IMR-90 (cell line): Measurements from ENCODE around the gene FAM47E. TPM values are rescaled to one million over a fixed set of nuclear protein-coding genes. Genes with fewer than 3 reads are reported as not detected.

Experiments used
- ATAC-seq: fragments of 200-7000 bp; cut with Tn5 transposase; 2 replicates; pipeline ENCODE4 v1.9.1; 2020; ENCODE audit warnings: low read depth, mild to moderate bottlenecking, moderate library complexity
- BruUV-seq: library from RNA; stranded (reverse); fragments of 400-500 nt; replicated peaks from 2 replicates; lab custom pipeline; 2021; lab: Mats Ljungman, UMichigan
- CTCF ChIA-PET: fragments of 300-600 bp; formaldehyde crosslinking; extraction: SDS; loops from one replicate; lab custom pipeline; 2021; ENCODE audit warnings: antibody characterized with exemption; lab: Yijun Ruan, JAX
- POLR2A ChIA-PET: fragments of 300-600 bp; sonication (Branson Sonifier 250); formaldehyde crosslinking; loops from one replicate; lab custom pipeline; 2022; ENCODE audit warnings: antibody characterized with exemption; ENCODE audit not compliant: unreplicated experiment; lab: Charles Lee
- DNase-seq: peaks from one replicate; pipeline ENCODE4 v3.0.0; 2013
- H2AFZ ChIP-seq: replicated peaks from 2 replicates; pipeline ENCODE3; 2013; ENCODE audit warnings: low read length, mild to moderate bottlenecking; ENCODE audit not compliant: poor library complexity
- H2AK5ac ChIP-seq: 2 replicates; pipeline ENCODE4 v1.6.1; 2013; ENCODE audit warnings: low read depth, low read length, inconsistent platforms
- H2AK9ac ChIP-seq: replicated peaks from 2 replicates; pipeline ENCODE3; 2013; ENCODE audit warnings: mild to moderate bottlenecking, low read depth, low read length, moderate library complexity; ENCODE audit not compliant: poor library complexity
- H2BK120ac ChIP-seq: 2 replicates; pipeline ENCODE4 v1.6.1; 2013; ENCODE audit warnings: low read depth, low read length, inconsistent platforms
- H2BK15ac ChIP-seq: 3 replicates; pipeline ENCODE4 v1.6.1; 2013; ENCODE audit warnings: low read depth, low read length, inconsistent platforms
- H2BK20ac ChIP-seq: 2 replicates; pipeline ENCODE4 v1.6.1; 2013; ENCODE audit warnings: low read depth, mild to moderate bottlenecking, inconsistent platforms, low read length, moderate library complexity
- H2BK5ac ChIP-seq: 2 replicates; pipeline ENCODE4 v1.6.1; 2013; ENCODE audit warnings: mild to moderate bottlenecking, low read depth, low read length, inconsistent platforms; ENCODE audit not compliant: poor library complexity, severe bottlenecking
- H3K14ac ChIP-seq: replicated peaks from 2 replicates; pipeline ENCODE4 v1.6.1; 2013; ENCODE audit warnings: low read depth, low read length, inconsistent platforms
- H3K18ac ChIP-seq: 2 replicates; pipeline ENCODE4 v1.6.1; 2013; ENCODE audit warnings: low read depth, low read length, control low read depth
- H3K23ac ChIP-seq: 2 replicates; pipeline ENCODE4 v1.6.1; 2013; ENCODE audit warnings: low read depth, low read length, inconsistent platforms
- H3K27ac ChIP-seq: 2 replicates; pipeline ENCODE4 v1.5.1; 2013; ENCODE audit warnings: mild to moderate bottlenecking, control low read depth, low read length; ENCODE audit not compliant: insufficient read depth
- H3K27me3 ChIP-seq: 2 replicates; pipeline ENCODE4 v1.6.1; 2013; ENCODE audit warnings: low read length; ENCODE audit not compliant: control insufficient read depth, insufficient read depth
- H3K36me3 ChIP-seq: 2 replicates; pipeline ENCODE4 v1.6.1; 2013; ENCODE audit warnings: low read length, mixed read lengths; ENCODE audit not compliant: control insufficient read depth, insufficient read depth
- H3K4ac ChIP-seq: 2 replicates; pipeline ENCODE4 v1.6.1; 2013; ENCODE audit warnings: low read depth, low read length, inconsistent platforms
- H3K4me1 ChIP-seq: 2 replicates; pipeline ENCODE4 v1.6.1; 2013; ENCODE audit warnings: low read length, mixed read lengths; ENCODE audit not compliant: control insufficient read depth, insufficient read depth
- H3K4me2 ChIP-seq: 2 replicates; pipeline ENCODE4 v1.6.1; 2013; ENCODE audit warnings: low read depth, mild to moderate bottlenecking, control low read depth, low read length, moderate library complexity
- H3K4me3 ChIP-seq: 2 replicates; pipeline ENCODE4 v1.5.1; 2013; ENCODE audit warnings: low read depth, mild to moderate bottlenecking, control low read depth, low read length, moderate library complexity; ENCODE audit not compliant: insufficient read depth
- H3K56ac ChIP-seq: 2 replicates; pipeline ENCODE4 v1.6.1; 2013; ENCODE audit warnings: low read length, inconsistent platforms; ENCODE audit not compliant: insufficient read depth; ENCODE audit errors: extremely low read depth
- H3K79me1 ChIP-seq, 2 experiments: 2 replicates each; pipeline ENCODE4 v1.6.1; 2013; ENCODE audit warnings: low read length in 2 of 2, inconsistent platforms in 1 of 2, low read depth in 1 of 2
- H3K9ac ChIP-seq: 2 replicates; pipeline ENCODE4 v1.6.1; 2013; ENCODE audit warnings: low read depth, low read length, control low read depth
- H3K9me1 ChIP-seq: 2 replicates; pipeline ENCODE4 v1.6.1; 2013; ENCODE audit warnings: low read length, inconsistent platforms; ENCODE audit not compliant: insufficient read depth
- H3K9me3 ChIP-seq: 2 replicates; pipeline ENCODE4 v1.6.1; 2013; ENCODE audit warnings: low read length; ENCODE audit not compliant: control insufficient read depth, insufficient read depth
- H4K20me1 ChIP-seq: 2 replicates; pipeline ENCODE4 v1.6.1; 2013; ENCODE audit warnings: low read length, inconsistent platforms; ENCODE audit not compliant: insufficient read depth
- H4K5ac ChIP-seq: 2 replicates; pipeline ENCODE4 v1.6.1; 2013; ENCODE audit warnings: mild to moderate bottlenecking, low read depth, low read length, control low read depth
- H4K8ac ChIP-seq, 2 experiments: 2 replicates each; pipeline ENCODE4 v1.6.1; 2013; ENCODE audit warnings: low read depth in 2 of 2, low read length in 2 of 2, control low read depth in 1 of 2, inconsistent platforms in 1 of 2
- H4K91ac ChIP-seq: 2 replicates; pipeline ENCODE4 v1.6.1; 2013; ENCODE audit warnings: low read depth, low read length, inconsistent platforms; ENCODE audit not compliant: insufficient read depth
- CEBPB ChIP-seq: IDR thresholded peaks from 2 replicates; pipeline ENCODE4 v1.6.1; 2012; ENCODE audit warnings: low read depth, low read length, improper control_type of control experiment
- ELK1 ChIP-seq: fragments of 150-350 bp; IDR thresholded peaks from 2 replicates; pipeline ENCODE4 v1.6.1; 2016; ENCODE audit warnings: low read depth, mild to moderate bottlenecking, low read length, moderate library complexity, borderline replicate concordance
- FOS ChIP-seq: fragments of 150-350 bp; IDR thresholded peaks from 2 replicates; pipeline ENCODE4 v1.6.1; 2016; ENCODE audit warnings: low read depth, low read length
- MXI1 ChIP-seq: IDR thresholded peaks from 2 replicates; pipeline ENCODE4 v1.6.1; 2012; ENCODE audit warnings: low read depth, mild to moderate bottlenecking, low read length, moderate library complexity, borderline replicate concordance
- NFE2L2 ChIP-seq: fragments of 150-350 bp; IDR thresholded peaks from 2 replicates; pipeline ENCODE4 v1.6.1; 2016; ENCODE audit warnings: low read depth, mild to moderate bottlenecking, low read length
- POLR2A ChIP-seq: IDR thresholded peaks from 2 replicates; pipeline ENCODE4 v1.6.1; 2012; ENCODE audit warnings: mild to moderate bottlenecking, low read depth, low read length
- RAD21 ChIP-seq: IDR thresholded peaks from 2 replicates; pipeline ENCODE4 v1.6.1; 2012; ENCODE audit warnings: low read length, improper control_type of control experiment
- RCOR1 ChIP-seq: IDR thresholded peaks from 2 replicates; pipeline ENCODE4 v1.6.1; 2012; ENCODE audit warnings: mild to moderate bottlenecking, low read length, improper control_type of control experiment; ENCODE audit not compliant: insufficient replicate concordance
- USF2 ChIP-seq: fragments of 150-350 bp; IDR thresholded peaks from 2 replicates; pipeline ENCODE4 v1.6.1; 2017; ENCODE audit warnings: mild to moderate bottlenecking, antibody characterized with exemption, low read length, low read depth
- WGBS, 2 experiments: methylation state at CpG; one replicate each; pipeline versions ENCODE4 v1.1.5 to v1.1.7; 2013; ENCODE audit warnings: missing lambda C conversion rate in 2 of 2; ENCODE audit not compliant: insufficient read length in 1 of 2; ENCODE audit errors: extremely low coverage in 2 of 2; 5-methylcytosine and 5-hydroxymethylcytosine counted together
- dilution Hi-C: fragments of 300-500 bp; cut with HindIII; formaldehyde crosslinking; loops from one replicate; pipeline ENCODE4 v1.14.3; 2018; ENCODE audit warnings: low sequenced_read_pairs; ENCODE audit not compliant: unreplicated experiment
- in situ Hi-C: fragments of 300-500 bp; cut with MboI; formaldehyde crosslinking; loops from 3 replicates; pipeline ENCODE4 v1.14.3; 2019; ENCODE audit warnings: low sequenced_read_pairs, inconsistent platforms, mixed read lengths
- intact Hi-C: fragments of 100-400 bp; cut with micrococcal nuclease; formaldehyde crosslinking; loops from 2 replicates; pipeline ENCODE4 v1.10.0; 2022
- polyA plus RNA-seq, 3 experiments: library from polyadenylated mRNA; depleted of rRNA; stranded (reverse); fragments of >200 nt; gene quantifications; 2 replicates each; pipeline ENCODE4 v1.2.3, GENCODE V29; 2012; ENCODE audit warnings: low replicate concordance in 1 of 3
- total RNA-seq: library from RNA; depleted of rRNA; stranded (reverse); fragments of >200 nt; gene quantifications from 2 replicates; pipeline ENCODE4 v1.2.3, GENCODE V29; 2012

Gene FAM47E
- total and polyA plus RNA-seq, 2 of the 4 experiments (the other 2 are of a cell fraction) = 0.05 TPM; not detected in 1

GRCh38 chr4:76292730-76293129, 41.2 kb downstream of the FAM47E start:
- Histone ChIP-seq H3K56ac (no peak overlapping the region), H4K5ac (no peak overlapping the region), H2BK20ac (no peak overlapping the region), H4K91ac (no peak overlapping the region), H3K9me1 (no peaks in the 10 kb centered on the region), H2BK120ac (no peak overlapping the region), H3K79me1 (no peaks in the 10 kb centered on the region), H3K18ac (no peak overlapping the region), H4K20me1 (no peaks in the 10 kb centered on the region), H3K4me1 (no peaks in the 10 kb centered on the region), H2AK5ac (no peak overlapping the region), H3K4me3 (no peak overlapping the region), H2AK9ac (no peak overlapping the region), H3K36me3 (no peaks in the 10 kb centered on the region), H3K4ac (no peak overlapping the region), H3K27ac (no peak overlapping the region), H2BK5ac (no peak overlapping the region), H2BK15ac (no peak overlapping the region), H3K23ac (no peak overlapping the region), H3K9me3 (peaks cover 6% of the 10 kb centered on the region; the same call in 1 of the 2 replicates), H4K8ac (no peak overlapping the region), H3K27me3 (peaks cover 12% of the 10 kb centered on the region), H3K9ac (no peak overlapping the region), H3K14ac (no peak overlapping the region), H2AFZ (no peak overlapping the region), H3K4me2 (no peak overlapping the region)
- intact Hi-C loops (no loop called here), dilution Hi-C loops (no loop called here), in situ Hi-C loops (no loop called here)
- TF ChIP-seq CEBPB (no peak), POLR2A (no peak), FOS (no peak), USF2 (no peak), RCOR1 (no peak), RAD21 (no peak), NFE2L2 (no peak), MXI1 (no peak), ELK1 (no peak)
- no peak for DNase-seq
- no peak for ATAC-seq
- ChIA-PET CTCF (no interaction called here), POLR2A (no interaction called here)
- no CpG with 5 or more reads among the region's 3 CpGs for WGBS, 2 experiments
- no TSS peak for BruUV-seq
